Stimulated activated CD4-positive, alpha-beta T cell treated with anti-CD3 and anti-CD28 coated beads, Interleukin-4, amount 100 ng/mL, for 24 hours (primary cell): Measurements from ENCODE around the gene PCGF2.
A peak's percentile ranks its signal among the peaks of the same experiment; 100 is the strongest.
"Not testable (repeated sequence)": the region's sequence is repeated elsewhere in the genome, so short reads cannot be mapped to it uniquely, and the experiment has no call there.

Source experiments
- DNase-seq: peaks from one replicate; pipeline ENCODE4 v3.0.0-alpha.2; 2020

PCGF2 gene

DNA sequence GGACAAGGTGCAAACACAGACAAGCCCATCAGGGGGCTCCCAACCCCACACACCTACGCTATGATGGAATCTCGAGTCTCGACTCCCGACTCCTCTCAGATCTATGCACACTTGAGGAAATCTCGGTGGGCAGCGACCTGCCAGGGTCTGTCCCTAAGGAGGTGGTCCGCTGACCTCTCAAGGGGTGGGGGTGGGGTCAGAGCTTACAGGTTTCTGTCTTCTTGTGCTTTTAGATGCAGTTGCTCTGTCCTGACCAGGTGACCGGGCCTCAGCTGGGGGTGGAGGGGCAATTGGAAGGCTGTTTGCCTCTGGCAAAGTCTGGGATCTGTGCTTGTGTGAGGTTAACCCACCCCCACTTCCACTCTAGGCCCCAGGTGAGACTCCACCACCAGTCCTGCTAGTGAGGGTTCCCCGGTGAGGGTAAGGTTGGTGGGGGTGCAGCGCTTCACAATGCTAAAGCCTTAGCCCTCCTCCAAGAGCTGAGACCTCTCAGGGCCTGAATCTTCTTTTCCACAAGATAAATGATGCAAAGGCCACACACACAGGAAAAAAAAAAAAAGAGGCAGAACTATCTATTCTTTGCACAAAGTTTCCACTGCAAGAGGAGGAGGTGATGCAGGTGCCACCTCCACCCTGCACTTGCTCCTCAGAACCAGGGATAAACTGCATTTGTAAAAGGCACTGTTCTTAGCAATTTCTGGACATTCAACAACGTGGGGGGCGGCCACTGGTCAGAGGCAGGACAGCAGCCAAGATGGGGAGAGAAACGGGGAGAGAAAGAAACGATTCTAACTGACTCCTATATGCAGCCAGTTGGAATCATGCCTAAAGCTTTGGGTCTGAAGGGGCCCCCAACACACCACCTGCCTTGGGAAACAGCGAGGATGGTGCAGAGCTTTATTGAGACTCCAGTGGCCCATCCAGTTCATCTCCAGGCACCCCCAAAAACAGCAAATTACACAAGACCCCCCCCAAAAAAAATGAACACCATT is 13.9 kb downstream of the PCGF2 start:
- peak; percentile 38 for DNase-seq

DNA sequence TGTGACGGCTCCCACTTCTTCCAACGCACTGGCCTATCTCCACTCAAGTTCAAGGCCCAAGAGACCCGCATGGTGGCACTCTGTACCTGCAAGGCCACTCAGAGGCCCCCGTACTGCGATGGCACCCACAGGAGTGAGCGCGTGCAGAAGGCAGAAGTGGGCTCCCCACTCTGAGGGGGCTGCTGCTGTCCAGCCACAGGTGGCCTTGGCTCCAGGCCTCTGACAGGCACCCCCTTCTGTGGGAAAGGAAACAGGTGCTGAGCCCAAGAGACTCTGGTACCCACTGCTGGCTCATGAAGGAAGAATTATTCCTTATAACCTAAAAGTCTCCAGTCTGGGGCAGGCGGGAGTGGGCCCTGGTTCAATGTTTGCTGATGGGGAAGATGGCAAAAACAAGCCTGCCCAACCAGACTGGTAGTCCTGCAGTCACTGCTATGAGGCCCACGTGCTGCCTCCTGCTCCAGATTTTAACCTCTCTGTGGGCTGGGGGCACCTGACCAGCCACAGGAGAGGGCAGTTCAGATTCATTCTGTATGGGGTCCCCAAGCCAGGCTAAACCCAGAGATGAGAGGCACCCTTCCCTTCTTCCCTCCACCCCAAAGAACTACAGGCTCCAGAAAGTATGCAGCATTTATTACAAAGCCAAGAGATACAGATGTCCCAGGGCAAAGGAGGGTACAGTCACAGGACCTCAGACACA is 14.7 kb downstream of the PCGF2 start:
- DNase-seq: no peak

DNA sequence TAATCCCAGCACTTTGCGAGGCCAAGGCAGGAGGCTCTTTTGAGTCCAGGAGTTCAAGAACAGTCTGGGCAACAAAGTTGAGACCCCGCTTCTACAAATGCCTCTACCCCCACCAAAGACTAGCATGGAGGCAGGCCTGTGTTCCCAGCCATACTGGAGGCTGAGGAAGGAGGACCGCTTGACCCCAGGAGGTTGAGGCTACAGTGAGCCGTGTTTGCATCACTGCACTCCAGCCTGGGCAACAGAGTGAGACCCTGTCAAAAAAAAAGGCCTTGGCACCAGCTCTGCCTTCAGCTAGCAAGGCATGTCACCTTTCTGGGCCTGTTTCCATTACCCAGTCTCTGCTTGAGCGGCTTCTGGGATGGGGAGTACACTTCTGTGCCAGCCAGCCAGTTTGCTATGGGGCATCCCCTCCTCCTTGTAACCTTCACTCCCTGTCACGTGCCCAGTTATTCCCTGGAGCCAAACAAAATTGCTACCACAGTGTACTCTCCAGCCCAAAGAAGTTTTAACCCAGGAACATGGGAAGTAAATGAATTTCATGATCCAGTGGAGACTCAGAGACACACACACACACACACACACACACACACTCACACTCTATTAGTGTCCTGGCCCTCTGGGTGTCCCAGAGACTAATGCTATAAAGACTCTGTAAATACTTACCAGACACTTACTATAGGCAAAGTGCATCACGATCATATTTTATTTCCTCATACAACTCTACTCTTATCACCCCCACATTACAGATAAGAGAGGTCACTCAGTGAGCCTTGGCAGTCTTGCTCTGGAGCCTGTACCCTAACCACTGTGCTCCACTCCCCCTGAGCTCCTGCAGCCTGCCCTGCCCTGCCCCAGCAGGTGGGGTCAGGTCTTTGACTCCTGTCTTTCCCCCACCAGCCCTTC is 15.5 kb downstream of the PCGF2 start:
- DNase-seq: no peak

DNA sequence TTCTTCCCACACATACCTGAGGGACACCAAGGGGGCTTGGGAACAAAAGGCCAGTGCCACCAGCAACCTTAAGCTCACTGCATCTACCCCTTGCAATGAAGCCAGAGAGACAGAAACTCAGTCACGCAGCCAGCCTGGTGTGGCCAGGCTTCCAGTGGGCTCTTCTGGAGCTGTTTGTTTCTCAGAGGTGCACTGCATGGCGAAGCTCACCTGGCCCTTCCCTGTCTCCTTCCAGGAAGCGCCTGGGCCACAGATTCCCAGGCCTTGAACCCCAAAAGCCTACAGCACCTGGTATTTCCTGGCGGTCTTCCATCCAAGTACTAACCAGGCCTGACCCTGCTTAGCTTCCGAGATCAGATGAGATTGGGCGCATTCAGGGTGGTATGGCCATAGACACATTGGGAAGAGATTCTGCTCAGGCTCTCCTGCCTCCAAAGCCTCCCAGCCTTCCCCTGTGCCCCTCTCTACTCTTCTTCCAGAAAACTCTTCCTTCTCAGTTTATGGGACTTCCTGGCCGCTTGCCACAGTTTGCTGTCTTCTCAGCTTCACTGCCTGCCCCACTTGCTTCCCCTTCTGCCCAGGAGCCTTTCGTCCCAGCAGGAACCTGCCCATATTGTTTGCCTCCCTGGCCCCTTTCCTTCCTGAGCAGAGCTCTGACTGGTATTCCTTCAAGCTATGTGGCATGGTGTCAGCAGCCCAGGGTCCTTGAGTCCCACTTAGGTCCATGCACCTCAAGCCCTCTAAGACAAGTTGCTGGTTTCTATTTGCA is 16.4 kb downstream of the PCGF2 start:
- DNase-seq: no peak

DNA sequence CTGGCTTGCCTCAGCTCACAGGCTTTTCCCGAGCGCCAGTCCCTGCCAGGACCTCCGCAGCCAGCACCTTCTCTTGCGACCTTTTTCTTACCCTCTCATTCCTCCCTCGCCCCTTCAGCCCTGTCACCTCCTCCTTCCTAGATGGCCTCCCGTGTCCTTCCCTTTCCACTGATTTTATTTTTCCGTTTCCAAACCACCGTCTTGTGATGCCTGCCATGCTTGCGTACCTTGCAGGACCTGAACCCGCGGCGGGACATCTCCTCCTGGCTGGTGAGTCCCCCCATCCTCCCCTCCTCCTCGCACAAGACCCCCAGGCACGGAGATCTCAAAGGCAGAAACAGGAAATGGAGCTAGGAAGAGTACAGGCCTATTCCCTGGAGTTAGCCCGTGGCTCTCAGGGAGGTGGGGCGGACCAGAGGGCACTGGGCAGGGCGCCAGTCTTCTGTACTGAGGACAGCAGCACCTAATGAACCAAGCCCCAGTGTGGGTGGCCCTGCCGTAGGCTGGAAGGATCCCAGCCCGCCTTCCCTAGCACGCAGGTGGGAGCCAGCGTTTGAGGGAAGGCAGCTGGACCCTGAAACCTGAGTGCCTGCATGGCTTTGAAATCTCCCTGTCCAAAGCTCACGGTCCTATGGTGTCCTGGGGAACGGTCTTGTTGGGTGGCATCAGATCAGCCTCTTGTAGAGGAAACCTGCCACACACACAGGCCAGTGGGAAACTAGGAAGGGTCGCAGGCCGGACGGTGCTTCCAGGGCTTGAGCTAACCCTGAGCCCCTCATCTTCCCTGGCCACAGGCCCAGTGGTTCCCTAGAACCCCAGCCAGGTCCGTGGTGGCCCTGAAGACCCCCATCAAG is 17.4 kb downstream of the PCGF2 start:
- DNase-seq: no peak

DNA sequence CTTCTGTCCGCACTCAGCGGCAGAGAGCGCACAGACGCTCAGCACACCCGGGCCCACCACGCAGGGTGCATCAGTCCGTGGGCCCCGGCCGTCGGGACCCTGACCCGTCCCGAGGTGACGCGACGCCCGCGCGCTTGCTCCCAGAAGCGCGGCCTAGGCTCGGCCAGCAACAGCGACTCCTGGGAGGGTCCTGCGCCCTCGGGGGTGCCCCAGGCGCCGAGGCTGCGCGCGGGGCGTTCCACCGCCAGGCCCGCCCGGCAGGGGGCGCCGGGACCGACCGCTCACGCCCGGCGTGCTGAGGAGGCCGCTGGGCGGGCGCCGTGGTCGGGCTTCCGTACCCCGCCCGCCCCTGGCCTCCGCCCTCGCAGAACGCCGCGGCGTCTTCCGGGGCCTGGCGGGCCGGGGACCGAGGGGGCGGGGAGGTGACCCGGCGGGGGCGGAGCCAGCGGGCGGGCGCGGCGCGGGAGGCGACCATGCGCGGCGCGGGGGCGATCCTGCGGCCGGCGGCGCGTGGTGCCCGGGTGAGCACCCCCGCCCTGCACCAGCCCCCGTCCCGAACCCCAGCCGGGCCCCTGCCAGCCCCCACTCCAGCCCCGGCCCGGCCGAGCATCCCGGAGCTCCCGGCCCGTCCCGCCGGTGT is 18.1 kb downstream of the PCGF2 start, which contains the start of gene CISD3:
Gene CISD3 (plus strand): TSS at position 456 of the 640 bp plus-strand sequence. CDS start 18 bp downstream, at position 474.
- DNase-seq: peak; percentile 79

DNA sequence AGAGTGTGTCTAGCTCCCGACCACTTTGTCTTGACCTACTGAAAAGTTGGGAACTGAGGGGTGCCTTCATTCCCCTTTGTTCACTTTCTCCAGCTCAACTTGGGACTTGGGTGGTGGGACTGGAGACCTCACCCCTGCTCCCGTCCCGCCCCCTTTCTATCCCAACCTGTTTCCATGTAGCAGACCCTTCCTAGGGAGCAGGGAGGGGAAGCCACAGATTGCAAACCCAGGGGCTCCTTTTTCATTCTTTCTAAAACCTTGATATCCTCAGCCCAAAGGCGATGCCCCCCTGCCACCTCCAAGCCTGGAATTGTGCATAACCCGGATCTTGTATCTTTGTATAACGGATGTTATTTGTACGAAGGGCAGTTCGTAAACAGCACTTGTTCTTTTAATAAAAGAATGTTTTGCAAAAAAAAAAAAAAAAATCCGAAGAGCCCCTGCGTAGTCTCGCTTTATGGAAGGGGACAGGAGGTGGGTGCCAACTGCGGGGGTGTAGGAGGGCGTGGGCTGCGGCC is 18.7 kb downstream of the PCGF2 start:
- DNase-seq: no peak

DNA sequence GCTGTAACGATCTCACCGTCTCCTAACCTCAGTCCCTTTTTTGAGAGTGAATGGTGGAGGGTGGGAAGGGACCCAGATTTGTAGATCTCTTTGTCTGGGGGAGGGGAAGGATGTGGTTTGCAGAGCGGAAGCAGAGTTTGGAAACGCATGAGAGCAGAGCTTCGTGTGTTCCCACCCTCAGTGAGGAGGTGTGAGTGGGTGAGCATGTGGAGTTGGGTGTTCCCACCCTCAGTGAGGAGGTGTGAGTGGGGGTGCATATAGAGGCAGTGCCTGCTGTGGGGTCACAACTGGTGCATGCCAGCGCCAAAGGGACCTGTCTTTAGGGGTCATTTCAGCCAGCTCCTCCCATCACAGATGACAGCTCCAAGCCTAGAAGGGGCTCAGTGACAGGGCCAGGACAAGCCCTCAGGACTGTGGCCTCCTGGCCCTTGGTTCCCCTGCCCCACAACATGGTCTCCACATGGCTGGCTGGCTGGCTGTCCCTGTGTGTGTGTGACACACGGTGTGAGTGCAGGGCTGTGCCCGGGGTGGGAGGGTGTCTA is 19.8 kb downstream of the PCGF2 start:
- peak; percentile 60 for DNase-seq

DNA sequence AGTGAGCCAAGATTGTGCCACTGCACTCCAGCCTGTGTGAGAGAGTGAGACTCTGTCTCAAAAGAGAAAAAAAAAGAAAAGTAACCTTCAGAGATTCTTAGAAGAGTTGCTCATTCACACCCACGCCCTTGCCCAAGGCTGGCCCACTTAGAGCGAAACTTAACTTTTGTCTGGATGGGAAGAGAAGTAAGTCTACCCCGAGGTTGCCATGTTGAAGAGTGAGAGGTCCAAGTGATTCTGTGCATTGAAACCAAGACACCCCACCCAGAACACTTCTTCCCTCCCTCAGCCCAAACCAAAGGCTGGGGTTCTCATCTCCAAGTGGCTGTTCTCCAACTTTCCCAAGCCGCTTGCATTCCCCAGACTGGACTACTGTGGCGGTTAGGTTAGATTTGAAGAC is 20.4 kb downstream of the PCGF2 start:
- DNase-seq: peak; percentile 86

DNA sequence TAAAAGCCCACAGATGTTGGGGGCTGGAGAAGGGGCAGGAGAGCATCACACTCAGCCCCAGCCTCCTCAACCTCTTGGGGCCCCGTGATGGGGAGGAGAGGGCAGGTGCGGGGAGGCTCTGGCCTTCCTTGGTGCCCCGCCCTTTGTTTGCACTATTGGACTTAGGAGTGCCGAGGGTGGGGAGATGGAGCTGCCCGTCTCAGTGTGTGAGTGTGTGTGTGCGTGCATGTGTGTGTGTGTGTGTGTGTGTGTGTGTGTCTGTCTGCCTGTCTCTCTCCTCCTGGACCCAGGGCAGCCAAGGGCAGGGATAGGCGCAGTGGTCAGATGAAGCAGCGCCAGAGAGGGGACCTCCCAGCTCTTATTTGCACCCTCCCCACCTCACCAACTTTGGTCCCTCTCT is 22.0 kb downstream of the PCGF2 start:
- DNase-seq: not testable (repeated sequence)

DNA sequence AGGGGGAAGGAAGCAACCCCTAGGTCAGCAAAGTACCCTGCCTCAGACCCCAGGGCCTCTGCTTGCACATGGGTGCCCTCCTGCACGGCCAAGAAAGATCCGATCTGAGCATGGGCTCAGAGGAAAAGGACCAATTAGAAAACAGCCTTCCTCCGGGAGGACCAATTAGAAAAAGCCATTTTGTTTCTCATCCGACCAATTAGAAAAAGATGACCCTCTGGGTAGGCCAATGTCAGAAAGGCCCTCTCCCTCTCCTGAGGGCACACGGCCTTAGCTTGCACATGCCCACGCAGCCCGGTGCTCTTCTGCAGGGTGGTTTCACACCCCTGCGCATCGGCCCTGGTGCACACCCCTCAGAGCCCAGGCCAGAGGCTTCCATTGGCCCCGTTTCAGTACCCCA is 23.1 kb downstream of the PCGF2 start:
- no peak for DNase-seq

DNA sequence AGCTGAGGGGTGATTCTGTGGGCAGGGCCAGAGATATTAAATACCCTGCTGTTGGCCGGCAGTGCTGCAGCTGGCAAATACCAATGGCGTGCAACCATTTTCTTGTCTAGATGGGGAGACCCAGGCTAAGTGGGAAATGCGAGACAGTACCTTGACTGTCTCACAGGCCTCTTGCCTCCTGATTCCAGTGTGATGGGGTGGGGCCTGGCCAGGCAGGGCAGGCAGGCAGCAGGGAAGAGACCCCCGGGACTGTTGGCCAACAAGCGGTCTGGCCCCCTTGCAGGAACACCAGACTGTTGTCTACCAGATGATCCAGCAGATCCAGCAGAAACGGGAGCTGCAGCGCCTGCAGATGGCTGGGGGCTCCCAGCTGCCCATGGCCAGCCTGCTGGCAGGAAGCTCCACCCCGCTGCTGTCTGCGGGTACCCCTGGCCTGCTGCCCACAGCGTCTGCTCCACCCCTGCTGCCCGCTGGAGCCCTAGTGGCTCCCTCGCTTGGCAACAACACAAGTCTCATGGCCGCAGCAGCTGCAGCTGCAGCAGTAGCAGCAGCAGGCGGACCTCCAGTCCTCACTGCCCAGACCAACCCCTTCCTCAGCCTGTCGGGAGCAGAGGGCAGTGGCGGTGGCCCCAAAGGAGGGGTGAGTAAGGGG is 23.7 kb downstream of the PCGF2 start:
- no peak for DNase-seq

DNA sequence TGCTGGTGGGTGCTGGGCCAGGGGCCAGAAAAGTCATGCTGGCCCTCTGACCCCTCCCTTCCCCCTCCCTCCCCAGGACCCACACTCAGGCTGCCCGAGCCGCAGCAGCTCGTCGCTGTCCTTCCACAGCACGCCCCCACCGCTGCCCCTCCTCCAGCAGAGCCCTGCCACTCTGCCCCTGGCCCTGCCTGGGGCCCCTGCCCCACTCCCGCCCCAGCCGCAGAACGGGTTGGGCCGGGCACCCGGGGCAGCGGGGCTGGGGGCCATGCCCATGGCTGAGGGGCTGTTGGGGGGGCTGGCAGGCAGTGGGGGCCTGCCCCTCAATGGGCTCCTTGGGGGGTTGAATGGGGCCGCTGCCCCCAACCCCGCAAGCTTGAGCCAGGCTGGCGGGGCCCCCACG is 26.3 kb downstream of the PCGF2 start:
- DNase-seq: no peak

DNA sequence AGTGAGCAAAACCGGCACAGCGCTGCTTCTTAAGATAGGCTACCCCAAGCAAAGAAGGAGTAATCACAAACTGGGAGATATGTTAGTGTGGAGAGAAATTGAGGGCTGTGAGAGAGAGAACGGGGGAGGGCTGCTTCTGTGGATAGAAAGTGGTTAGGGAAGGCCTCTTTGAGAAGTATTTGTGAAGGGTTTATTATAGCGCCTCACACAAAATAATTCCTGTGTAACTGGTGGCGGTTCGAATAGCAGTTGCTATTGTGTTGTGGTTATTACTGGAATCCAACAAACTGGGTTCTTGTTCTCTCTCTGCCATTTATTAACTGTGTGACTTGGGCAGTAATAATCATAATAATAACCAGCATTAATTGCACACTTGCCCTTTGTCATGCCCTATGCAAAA is 27.2 kb downstream of the PCGF2 start:
- DNase-seq: no peak

DNA sequence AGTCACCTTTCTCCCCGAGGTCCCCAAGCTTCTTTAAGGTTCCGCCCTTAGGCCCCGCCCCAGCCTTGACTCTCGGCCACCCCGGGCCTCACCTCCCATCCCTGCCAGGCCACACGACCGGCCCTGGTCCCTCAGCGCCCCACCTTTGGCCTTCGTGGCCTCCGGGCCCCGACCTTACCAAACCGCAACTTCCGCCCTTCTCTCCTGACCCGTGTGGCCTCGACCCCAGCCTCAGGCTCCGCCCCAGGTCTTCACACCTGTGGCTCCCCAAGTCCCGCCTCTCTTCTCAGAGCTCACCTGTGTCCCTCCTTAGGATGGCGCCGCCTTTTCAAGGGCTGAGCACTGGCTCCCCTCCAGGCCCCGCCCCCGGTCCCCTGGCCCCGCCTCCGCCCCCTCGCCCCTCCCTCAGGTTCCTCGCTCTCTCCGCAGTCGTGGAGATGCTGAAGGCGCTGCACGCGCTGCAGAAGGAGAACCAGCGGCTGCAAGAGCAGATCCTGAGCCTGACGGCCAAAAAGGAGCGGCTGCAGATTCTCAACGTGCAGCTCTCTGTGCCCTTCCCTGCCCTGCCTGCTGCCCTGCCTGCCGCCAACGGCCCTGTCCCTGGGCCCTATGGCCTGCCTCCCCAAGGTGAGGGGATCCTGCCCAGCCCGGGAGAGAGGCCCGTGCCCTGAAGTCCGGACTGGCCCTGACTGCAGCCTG is 28.0 kb downstream of the PCGF2 start:
- no peak for DNase-seq

DNA sequence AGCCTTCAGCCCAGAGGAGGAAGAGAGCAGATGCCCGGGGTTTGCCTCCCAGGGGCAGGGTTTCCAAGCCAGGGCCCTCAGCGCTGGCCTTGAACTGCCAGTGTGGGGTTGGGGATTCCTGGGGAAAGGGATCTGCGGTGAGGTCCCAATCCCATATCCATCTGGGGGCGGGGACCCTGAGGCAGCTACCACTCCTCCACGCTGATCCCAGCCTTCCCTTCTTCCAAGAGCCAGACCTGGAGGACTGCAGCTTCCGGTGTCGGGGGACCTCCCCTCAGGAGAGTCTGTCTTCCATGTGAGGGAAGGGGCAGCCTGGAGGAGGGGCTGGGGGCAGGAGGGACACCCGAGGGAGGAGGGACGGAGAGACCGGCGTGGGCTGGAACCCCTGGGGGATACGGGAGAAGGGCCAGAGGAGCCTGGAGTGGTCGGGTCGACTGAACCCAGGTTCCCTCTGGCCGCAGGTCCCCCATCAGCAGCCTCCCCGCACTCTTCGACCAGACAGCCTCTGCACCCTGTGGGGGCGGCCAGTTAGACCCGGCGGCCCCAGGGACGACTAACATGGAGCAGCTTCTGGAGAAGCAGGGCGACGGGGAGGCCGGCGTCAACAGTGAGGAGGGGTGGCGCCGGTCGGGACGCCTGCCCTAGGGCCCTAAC is 28.7 kb downstream of the PCGF2 start:
- no peak for DNase-seq

DNA sequence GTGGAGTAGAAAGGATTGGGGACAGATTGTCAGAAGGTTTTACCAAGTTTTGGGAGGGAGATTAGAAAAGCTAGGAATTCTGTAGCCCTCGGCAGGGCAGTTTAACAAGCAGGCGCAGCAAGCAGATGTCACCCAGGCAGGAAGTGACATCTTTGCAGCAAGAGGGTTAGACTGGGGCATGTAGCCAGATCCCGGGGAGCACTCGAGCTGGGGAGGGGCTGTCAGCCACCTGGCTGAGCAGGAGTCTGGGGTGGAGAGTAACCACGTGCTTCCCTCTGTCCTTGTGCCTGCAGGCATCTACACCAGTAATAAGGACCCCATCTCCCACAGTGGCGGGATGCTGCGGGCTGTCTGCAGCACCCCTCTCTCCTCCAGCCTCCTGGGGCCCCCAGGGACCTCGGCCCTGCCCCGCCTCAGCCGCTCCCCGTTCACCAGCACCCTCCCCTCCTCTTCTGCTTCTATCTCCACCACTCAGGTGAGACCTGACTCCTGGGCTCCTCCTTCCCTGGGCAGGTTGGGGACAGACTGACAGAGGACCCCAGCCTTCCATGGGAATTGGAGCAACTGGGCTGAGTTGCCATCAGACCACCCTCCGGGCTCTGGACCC is 30.9 kb downstream of the PCGF2 start:
- no peak for DNase-seq
